HG02884 (cell line): ENCODE measurements around the gene ARL8B.
A peak's percentile ranks its signal among the peaks of the same experiment; 100 is the strongest.

ENCODE experiments used
- ATAC-seq: cut with Tn5 transposase; IDR thresholded peaks from one replicate; pipeline ENCODE4 v1.9.1; 2021; ENCODE audit warnings: mild to moderate bottlenecking, moderate library complexity; ENCODE audit not compliant: unreplicated experiment

ARL8B gene

DNA sequence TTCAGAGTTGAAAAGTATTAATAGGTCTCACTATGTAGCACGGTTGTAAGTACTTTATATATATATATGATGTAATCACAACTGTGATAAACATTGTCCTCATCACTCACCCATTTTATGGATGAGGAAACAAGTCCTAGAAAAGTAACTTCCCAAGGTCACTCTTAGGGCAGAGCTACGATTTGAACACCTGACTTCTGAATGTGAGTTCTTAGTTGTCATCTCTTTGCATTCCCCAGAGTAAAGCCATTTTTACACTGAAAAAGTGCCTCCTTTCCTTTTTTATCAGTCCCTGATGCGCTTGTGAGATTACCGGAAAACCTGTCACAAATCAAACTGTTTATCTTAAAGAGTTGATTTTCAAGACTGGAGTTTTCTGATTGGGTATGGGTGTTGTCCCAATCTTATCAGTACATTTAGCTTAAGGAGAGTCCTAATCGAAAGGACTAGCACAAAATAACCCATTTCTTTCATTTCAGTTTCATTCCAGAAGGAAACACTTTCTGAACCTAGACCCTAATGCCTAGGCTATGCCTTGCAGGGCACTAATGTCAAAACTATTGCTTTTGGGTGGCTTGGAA lies 63.1 kb downstream of the ARL8B start:
- ATAC-seq, result no peak

DNA sequence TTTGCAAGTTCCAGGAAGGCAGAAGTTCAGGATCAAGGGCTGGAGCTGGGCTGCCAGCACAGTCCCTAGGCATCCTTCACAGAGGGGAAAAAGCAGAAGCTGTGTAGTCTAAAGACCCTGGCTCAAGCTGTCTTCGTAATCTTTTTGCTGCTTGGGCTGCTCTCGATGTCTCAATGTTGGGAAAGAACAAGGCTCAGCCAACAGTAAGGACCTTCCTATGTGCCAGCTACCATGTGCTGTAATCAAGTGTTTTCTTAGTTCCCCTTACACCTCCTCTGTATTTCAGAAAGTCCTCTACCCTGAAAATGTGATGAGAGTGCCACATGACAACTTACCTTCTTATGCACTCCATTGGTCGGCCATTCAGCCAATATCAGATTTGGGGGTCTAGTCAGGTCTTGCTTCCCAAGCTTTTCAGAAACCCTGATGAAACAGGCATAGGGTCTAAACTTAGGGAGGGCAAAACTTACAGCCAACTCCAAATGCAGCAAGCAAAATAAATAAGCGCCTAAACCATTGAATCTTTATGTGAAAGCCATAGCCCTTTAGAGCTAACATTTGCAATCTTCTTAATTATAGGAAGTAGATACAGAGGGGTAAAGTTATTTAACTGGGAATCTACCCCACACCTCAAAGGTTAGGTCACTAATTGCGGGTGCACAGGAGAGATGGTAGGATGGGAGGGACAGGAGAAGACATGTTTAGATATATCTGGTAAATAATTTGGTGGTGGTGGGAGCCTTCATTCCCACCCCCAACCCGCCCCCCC lies 64.2 kb downstream of the ARL8B start:
- ATAC-seq, result peak; percentile 10

DNA sequence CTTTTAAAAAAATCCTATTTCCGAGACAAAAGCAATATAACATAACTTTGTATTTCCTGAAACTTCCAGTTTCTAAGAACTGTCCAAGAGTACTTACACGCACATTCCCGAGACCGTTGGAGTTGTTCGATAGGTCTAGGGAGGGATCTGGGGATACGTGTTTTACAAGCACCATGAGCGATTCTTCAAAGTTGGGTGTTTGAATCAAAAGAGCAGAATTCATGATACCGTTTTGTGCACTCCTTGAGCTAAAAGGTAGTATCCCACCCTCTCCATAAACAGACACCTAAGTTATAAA lies 64.7 kb downstream of the ARL8B start:
- no peak for ATAC-seq

DNA sequence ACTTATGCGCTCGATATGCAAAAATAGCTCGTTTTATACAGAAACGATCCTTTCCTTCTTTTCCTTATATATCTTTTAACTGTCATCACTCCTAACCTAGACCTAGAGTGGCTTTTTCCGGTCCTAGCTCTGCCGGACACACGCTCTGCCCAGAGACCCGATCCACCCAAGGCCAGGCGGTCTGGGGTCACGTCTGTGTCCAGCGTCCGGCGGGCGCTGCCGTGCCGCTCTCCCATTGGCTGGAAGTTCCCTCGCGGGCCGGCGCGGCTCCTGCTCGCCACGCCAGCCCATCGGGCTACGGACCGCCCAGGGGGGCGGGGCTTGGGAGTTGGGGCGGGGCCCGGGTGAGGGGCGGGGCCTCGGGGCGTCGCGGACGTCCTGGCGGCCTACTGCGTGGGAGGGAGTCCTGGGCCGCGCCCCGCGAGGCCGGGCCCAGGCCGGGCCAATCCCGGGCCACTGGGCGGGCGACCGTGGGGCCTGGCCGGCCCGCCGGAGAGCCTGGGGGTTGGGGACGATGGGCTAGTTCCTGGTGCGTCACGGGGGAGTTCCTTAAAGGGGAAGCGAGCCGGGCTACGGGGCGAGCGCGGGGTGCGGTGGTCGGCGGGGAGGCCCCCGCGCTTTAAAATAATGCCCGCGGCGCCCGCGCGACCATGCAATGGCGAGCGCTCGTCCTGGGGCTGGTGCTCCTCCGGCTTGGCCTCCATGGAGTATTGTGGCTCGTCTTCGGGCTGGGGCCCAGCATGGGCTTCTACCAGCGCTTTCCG lies 65.2 kb downstream of the ARL8B start, which contains the start of gene EDEM1:
TSS of gene EDEM1 (plus strand) at position 552 of the 764 bp plus-strand sequence. CDS start at position 651, 99 bp downstream.
- peak; percentile 74 for ATAC-seq

DNA sequence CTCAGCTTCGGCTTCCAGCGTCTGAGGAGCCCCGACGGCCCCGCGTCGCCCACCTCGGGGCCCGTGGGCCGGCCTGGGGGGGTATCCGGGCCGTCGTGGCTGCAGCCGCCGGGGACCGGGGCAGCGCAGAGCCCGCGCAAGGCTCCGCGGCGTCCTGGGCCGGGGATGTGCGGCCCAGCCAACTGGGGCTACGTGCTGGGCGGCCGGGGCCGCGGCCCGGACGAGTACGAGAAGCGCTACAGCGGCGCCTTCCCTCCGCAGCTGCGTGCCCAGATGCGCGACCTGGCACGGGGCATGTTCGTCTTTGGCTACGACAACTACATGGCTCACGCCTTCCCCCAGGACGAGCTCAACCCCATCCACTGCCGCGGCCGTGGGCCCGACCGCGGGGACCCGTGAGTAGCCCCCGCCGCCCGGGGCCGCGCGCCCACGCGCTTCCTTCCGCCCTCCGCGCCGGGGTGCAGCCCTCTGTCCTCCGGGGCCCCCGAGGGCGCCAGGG lies 65.9 kb downstream of the ARL8B start:
- ATAC-seq, result peak; percentile 9

DNA sequence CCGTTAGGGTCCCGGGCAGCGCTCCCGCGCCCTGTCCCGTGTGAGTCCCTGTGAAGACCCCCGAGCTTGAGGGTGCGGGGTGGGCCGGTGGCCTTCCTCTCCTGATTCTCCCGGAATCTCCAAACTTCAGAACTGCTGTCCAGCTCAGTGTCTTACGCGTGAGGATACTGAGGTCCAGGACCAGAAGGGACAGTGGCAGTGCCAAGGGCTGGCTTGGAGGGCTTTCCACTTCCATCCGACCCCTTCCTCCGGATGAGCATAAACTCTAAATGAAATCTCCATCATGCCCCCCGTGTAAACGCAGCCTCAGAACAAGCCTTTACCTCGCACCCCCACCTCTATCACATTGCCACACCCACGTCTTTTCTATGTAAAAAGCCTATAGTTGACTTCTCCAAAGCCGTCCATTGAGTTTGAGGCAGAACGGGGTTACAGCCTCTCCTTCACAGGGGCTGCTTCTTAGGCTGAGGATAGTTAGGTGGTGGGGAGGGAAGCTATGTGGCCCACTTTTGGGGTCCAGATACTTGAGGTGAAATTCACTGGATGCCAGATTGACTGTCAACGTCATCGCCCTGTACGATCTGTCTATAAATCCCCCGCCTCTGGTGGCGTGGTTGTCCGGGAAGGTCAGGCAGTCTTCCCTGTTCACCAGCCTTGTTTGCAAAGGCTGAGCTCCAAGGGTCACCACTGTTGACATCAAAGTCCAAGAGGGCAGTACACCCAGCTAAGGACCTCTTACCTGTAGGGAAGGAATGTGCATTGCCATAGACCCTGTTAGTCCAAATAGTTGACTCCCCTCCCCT lies 66.5 kb downstream of the ARL8B start:
- peak; percentile 10 for ATAC-seq

DNA sequence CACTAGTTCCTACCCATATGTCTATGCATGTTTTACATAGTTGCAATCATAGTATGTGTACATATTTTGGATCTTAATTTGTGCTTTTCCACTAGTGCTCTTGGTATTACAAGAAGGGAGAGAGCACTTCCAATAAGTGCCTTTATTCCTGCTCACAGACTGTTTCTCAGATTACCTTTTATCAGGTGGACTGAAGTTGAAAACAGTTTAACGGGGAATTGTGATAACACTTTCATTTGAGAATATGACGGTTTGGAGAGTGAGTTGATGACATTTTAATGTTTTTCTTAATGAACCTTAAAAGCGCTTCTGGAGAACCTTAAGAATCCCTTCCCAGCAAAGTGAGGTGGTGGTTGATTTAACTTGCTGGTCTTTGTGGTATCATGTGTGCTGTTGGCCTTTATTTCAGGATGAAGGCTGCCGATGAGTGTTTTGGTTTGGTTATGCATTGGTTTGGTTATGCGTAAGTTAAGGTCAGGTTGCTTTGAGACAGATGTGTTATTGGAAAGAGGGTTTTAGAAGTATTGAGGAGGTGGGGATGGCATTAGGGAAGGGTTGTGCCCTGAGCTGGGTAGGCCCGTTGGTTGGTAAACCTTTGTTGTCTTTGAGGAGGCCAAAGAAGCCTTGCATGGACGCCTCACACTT lies 68.2 kb downstream of the ARL8B start:
- no peak for ATAC-seq

DNA sequence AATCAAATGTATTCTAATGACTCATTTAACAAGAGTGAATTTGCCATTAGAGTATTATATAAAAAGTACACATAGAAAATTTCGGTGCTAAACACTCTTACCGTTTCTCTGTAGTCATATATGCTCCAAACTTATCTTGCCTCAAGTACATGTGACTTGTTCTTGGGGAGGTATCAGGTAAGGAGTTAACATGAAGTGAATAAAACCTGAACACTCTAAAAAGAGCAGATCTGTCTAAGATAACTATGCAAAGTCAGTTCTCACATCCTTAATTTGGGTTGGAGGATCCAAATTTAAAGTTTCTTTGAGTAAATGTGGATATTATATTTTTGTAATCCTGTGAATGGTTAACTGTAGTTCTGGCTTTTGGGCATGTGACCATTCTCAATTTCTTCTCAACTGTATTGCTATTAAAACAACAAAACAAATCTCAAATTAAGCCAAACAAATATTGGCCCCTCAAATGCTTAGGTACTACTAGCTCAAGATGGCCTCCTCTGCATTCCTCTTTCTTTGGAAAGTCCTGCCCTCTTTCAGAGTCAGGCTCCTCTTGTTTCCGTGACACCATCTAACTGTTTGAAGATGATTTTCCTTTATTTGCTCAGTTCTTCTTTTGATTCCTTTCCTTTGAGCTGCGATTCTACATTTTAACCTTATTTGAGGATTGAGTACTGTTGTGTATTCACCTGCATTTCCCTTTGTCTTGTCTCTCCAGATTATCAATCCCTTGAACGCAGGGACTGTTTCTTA lies 69.6 kb downstream of the ARL8B start:
- no peak for ATAC-seq

DNA sequence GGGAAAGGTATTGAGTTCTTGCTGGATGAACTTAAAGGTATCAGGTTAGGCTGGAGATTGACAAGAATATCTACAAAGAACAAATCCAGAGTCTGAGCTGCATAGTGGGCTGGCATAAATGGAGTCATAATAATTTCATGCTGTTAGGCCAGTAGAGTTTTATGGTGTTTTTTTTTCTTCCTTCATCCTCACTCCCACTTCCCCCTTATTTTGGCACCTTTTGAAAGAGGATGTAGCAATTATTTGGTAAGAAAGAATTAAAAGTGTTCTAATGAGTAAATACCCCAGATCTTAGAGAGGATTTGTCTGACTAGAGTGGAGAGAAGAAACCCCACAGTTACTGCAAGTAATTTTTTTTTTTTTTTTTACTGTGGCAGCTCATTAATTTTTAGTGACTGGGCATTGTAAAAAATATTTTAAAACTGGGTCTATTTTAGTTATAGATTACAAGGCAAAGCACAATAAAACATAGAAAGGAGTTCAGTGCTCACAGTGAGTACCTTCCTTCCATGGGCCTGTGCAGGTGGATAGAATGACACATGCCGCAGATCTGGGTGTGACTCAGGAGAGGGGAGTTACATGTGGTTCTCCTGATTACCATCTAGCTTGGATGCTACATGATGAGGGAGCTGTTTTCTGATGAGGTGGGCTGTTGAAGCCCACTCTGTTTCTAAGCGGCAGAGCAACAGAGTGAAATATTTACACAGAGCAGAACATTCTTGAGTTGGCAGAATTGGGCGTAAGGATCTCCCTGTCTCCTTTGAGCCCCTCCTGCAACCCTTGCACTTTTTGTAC lies 70.7 kb downstream of the ARL8B start:
- ATAC-seq, result no peak

DNA sequence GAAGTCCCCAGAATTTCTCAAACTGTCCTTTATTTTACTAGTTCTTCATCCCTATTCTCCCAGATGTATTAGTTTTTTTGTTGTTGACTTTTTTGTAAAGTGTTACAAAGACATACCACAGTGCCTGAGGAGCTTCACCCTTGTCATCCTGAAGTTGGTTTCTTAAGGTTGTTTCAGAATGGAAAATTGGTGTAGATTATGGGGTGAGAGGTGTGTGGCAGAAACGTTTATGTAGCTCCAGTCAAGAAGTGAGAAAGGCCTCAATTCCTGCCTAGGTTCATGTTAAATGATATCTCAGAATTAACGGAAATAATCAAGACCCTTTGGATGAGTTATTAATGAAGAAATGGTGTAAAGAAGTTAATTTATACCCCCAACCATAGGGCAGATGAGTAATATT lies 72.2 kb downstream of the ARL8B start:
- ATAC-seq, result no peak

DNA sequence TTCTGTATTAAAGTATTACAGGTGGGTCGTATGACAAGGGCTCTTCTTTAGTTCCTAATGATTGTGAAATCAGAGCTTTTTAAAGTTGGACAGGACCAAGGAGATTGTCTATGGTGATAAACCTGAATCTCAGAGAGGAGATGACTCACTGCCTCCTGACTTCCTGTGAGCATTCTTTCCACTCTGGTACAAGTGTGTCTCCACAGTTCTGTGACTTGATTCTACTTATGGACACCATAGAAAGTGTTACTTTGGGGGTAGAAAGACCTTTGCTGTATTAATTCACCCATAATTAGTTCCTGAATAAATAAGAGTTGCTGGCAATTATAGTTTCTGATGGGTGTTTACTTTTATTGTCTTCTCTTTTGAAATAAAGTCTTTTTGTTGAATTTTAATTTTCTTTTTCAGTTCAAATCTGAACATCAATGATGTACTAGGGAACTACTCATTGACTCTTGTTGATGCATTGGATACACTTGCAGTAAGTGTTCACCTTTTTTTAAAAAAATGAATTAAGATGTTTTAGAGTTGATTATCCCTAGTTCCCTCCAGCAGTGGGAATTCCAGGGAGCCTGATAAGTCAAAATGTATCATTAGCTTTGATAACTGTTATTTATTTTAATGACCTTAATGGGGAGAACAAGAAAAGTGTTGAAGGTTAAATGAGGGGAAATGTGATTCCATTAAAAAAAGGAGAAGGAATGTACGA lies 72.9 kb downstream of the ARL8B start:
- ATAC-seq, result peak; percentile 31

DNA sequence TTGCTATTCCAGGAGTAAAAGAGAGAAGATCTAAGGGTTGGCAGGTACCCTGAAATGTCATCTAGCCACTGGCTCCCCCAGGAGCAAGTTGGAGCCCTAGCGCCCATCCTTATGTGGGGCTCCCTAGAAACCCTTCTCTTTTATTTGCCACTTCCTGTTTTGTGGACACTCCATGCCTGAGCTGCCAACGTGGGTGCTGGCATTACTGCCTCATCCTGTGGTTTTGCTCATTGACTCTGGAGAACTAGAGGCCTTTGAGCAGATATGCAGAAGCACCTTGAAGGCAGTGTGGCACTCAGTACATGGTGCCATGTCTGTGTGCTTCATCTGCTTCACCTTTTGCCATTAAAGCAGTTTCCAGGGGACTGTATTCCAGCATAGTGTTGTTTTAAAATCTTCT lies 73.5 kb downstream of the ARL8B start:
- ATAC-seq, result no peak

DNA sequence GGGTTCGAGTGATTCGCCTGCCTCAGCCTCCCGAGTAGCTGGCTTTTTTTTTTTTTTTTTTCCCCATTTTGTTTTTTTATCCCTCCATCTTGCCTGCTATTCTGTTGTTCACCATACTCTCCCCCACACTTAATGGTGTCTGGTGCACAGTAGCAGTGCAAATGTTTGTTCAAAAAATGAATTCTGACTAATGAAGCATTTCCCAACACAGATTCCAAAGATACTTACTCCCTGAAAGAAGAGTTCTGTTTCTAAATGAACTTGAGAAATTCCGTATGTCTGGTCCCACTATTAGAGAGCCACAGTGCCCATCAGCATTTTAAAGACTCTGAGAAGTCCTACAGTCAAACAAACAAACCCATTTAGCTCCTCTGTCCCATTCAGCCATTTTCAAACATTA lies 74.9 kb downstream of the ARL8B start:
- ATAC-seq, result no peak

DNA sequence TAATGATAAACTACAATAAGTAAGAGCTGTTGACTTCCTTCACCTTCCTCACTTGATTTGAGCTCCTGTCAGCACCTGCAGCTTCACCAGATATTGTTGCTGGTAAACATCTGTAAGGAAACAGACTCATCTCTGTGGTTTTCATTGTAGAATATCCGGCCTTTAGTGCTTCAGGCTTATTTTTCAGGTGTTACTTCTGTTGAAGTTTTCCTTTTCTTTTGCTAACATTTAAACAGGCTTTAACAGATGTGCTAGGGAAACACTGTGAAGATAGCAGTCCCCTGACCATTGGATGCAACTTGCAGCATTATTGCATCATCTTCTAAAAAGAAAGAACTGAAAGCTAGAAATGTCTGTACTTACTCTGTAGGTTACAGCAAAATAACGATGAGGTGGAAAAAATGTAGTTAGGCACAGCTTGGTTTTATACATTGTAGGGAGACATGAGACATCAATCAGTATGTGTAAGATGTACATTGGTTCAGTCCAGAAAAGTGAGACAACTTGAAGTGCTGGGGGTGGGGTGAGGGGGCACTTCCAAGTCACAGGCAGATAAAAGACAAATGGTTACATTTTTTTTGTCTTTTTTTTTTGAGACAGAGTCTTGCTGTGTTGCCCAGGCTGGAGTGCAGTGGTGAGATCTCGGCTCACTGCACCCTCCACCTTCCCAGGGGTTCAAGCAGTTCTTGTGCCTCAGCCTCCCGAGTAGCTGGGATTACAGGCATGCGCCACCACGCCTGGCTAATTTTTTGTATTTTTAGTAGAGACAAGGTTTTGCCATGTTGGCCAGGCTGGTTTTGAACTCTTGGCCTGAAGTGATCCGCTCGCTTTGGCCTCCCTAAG lies 75.6 kb downstream of the ARL8B start:
- ATAC-seq, result peak; percentile 54

DNA sequence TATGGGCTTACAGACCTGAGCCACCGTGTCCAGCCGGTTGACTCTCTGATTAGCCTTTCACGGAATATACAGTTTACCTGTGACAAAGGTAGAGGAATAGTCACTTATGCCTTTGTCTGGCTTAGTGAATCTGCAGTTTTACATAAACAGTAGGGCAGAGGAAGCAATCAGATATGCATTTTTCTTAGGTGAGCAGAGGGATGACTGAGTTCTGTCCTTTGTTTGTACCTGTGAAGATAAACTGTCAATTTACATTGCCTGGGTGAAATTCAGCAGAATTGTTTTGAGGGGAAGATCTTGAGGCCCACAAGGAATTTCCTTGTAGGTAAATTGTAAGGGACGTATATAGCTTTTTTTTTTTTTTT lies 76.2 kb downstream of the ARL8B start:
- ATAC-seq, result no peak

DNA sequence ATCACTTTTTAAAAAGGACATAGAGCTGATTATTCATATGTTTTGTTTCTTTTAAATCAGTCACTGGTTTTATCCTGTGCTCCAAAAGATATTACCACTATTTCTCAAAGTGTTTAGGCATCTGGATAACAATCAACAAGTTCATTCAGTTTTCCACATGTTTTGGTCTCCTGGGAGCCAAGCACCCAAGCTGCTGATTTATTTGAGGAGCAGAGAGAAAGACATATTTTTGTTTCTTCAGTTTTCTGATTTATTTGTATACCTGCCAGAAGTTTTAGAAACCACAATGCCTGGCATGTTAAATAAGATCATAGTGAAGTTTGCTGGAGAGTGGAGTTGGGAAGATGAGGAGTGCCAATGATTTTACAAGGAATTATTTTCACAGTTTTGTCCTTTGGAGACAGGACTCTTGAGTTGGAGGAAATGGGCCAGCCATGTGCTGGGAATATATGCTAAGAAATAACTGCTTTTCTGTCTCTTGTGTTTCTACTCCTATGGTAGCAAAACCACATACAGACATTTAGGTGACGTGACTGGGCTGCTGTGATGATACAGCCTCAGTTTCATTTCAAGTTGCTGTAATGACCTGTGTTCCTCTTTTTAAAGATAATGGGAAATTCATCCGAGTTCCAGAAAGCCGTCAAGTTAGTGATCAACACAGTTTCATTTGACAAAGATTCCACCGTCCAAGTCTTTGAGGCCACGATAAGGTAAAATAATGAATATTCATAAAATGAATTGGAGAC lies 77.1 kb downstream of the ARL8B start:
- ATAC-seq, result peak; percentile 40

DNA sequence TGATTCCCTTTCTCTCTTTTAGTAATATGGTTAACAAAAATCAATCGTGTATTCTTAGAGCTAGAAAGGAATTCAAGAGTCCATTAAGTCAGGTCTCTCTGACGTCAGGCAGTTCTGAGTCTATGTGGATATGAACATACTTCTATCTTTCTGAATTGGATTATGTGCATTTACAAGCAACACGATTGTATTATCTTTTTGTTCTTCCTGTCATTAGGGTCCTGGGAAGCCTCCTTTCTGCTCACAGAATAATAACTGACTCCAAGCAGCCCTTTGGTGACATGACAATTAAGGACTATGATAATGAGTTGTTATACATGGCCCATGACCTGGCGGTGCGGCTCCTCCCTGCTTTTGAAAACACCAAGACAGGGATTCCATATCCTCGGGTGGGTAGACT lies 79.4 kb downstream of the ARL8B start:
- no peak for ATAC-seq
